H9 (cell line): ENCODE results near the gene CSAD. TPM values are rescaled to one million over a fixed set of nuclear protein-coding genes. Genes with fewer than 3 reads are reported as not detected.

Experiments
- DNase-seq: peaks from one replicate; pipeline ENCODE4 v3.0.0-alpha.2; 2017
- H2AFZ ChIP-seq: one replicate; pipeline ENCODE4 v1.6.1; 2013; ENCODE audit warnings: mild to moderate bottlenecking, low read length, control low read depth, moderate library complexity
- H2AK5ac ChIP-seq: 2 replicates; pipeline ENCODE4 v1.6.1; 2013; ENCODE audit warnings: low read length, control low read depth, mixed read lengths; ENCODE audit not compliant: insufficient read length
- H2BK120ac ChIP-seq: one replicate; pipeline ENCODE4 v1.6.1; 2013; ENCODE audit warnings: low read depth, mild to moderate bottlenecking, low read length, control low read depth, inconsistent platforms; ENCODE audit not compliant: poor library complexity, severe bottlenecking
- H2BK12ac ChIP-seq: 2 replicates; pipeline ENCODE4 v1.6.1; 2013; ENCODE audit warnings: low read length, control low read depth, mixed read lengths, low read depth; ENCODE audit not compliant: insufficient read length
- H2BK15ac ChIP-seq: 2 replicates; pipeline ENCODE4 v1.6.1; 2013; ENCODE audit warnings: low read depth, low read length, control low read depth
- H2BK20ac ChIP-seq: one replicate; pipeline ENCODE4 v1.6.1; 2013; ENCODE audit warnings: low read depth, mild to moderate bottlenecking, low read length, control low read depth, inconsistent platforms; ENCODE audit not compliant: poor library complexity, severe bottlenecking
- H2BK5ac ChIP-seq: 2 replicates; pipeline ENCODE4 v1.6.1; 2013; ENCODE audit warnings: low read length, control low read depth, mixed read lengths; ENCODE audit not compliant: insufficient read length
- H3K14ac ChIP-seq: 2 replicates; pipeline ENCODE4 v1.6.1; 2013; ENCODE audit warnings: low read length, control low read depth; ENCODE audit not compliant: insufficient read depth
- H3K18ac ChIP-seq: 2 replicates; pipeline ENCODE4 v1.6.1; 2013; ENCODE audit warnings: low read depth, mild to moderate bottlenecking, mixed read lengths, low read length, control low read depth; ENCODE audit not compliant: insufficient read length
- H3K23ac ChIP-seq: 2 replicates; pipeline ENCODE4 v1.6.1; 2013; ENCODE audit warnings: low read length, control low read depth, mixed read lengths, low read depth; ENCODE audit not compliant: insufficient read length
- H3K23me2 ChIP-seq: 2 replicates; pipeline ENCODE4 v1.6.1; 2013; ENCODE audit warnings: low read depth, mild to moderate bottlenecking, mixed read lengths, low read length, control low read depth; ENCODE audit not compliant: insufficient read length, poor library complexity, severe bottlenecking
- H3K27ac ChIP-seq: 2 replicates; pipeline ENCODE4 v1.5.1; 2013; ENCODE audit warnings: low read length, control low read depth, mixed read lengths, low read depth; ENCODE audit not compliant: insufficient read length
- H3K27me3 ChIP-seq: 2 replicates; pipeline ENCODE4 v1.6.1; 2013; ENCODE audit warnings: low read length, control low read depth, inconsistent platforms; ENCODE audit not compliant: insufficient read depth
- H3K4ac ChIP-seq: 2 replicates; pipeline ENCODE4 v1.6.1; 2013; ENCODE audit warnings: low read depth, mild to moderate bottlenecking, control low read depth, inconsistent platforms, low read length, moderate library complexity
- H3K4me1 ChIP-seq: 2 replicates; pipeline ENCODE4 v1.6.1; 2013; ENCODE audit warnings: low read length, control low read depth, inconsistent platforms; ENCODE audit not compliant: insufficient read depth
- H3K4me2 ChIP-seq: 2 replicates; pipeline ENCODE4 v1.6.1; 2013; ENCODE audit warnings: low read length, control low read depth, mixed read lengths; ENCODE audit not compliant: insufficient read length, insufficient read depth
- H3K56ac ChIP-seq: 2 replicates; pipeline ENCODE4 v1.6.1; 2013; ENCODE audit warnings: low read depth, mild to moderate bottlenecking, mixed read lengths, low read length, control low read depth; ENCODE audit not compliant: insufficient read length
- H3K79me1 ChIP-seq: 2 replicates; pipeline ENCODE4 v1.6.1; 2013; ENCODE audit warnings: low read depth, mild to moderate bottlenecking, moderate library complexity, low read length, control low read depth, inconsistent platforms; ENCODE audit not compliant: insufficient read depth, poor library complexity, severe bottlenecking
- H3K79me2 ChIP-seq: 2 replicates; pipeline ENCODE4 v1.6.1; 2013; ENCODE audit warnings: low read length, control low read depth, inconsistent platforms; ENCODE audit not compliant: insufficient read depth
- H3K9ac ChIP-seq: 2 replicates; pipeline ENCODE4 v1.6.1; 2013; ENCODE audit warnings: low read length, control low read depth, mixed read lengths; ENCODE audit not compliant: insufficient read length; ENCODE audit errors: extremely low read depth
- H3K9me3 ChIP-seq: one replicate; pipeline ENCODE4 v1.6.1; 2013; ENCODE audit warnings: low read depth, low read length, inconsistent platforms; ENCODE audit not compliant: control insufficient read depth
- H3T11ph ChIP-seq: one replicate; pipeline ENCODE4 v1.6.1; 2013; ENCODE audit warnings: mild to moderate bottlenecking, low read length, control low read depth, inconsistent platforms
- H4K20me1 ChIP-seq: one replicate; pipeline ENCODE4 v1.6.1; 2013; ENCODE audit not compliant: control insufficient read depth, insufficient read length, insufficient read depth
- H4K5ac ChIP-seq: 2 replicates; pipeline ENCODE4 v1.6.1; 2013; ENCODE audit warnings: low read depth, mild to moderate bottlenecking, mixed read lengths, low read length, control low read depth; ENCODE audit not compliant: insufficient read length
- H4K8ac ChIP-seq: replicated peaks from 2 replicates; pipeline ENCODE4 v1.6.1; 2013; ENCODE audit warnings: low read length, control low read depth, mixed read lengths, low read depth; ENCODE audit not compliant: insufficient read length
- H4K91ac ChIP-seq: 2 replicates; pipeline ENCODE4 v1.6.1; 2013; ENCODE audit warnings: low read depth, mild to moderate bottlenecking, moderate library complexity, mixed read lengths, low read length, control low read depth; ENCODE audit not compliant: insufficient read length
- H3K27ac Mint-ChIP-seq, 3 experiments: 2 replicates in 2 of 3; 3 replicates in 1 of 3; pipeline ENCODE4 v1.8.0; 2020 to 2021; ENCODE audit warnings: mixed read lengths in 3 of 3, mild to moderate bottlenecking in 1 of 3, moderate library complexity in 1 of 3
- H3K27me3 Mint-ChIP-seq: 2 replicates; pipeline ENCODE4 v1.8.0; 2021; ENCODE audit warnings: low read depth, mild to moderate bottlenecking, moderate library complexity, mixed read lengths
- H3K36me3 Mint-ChIP-seq, 3 experiments: 2 replicates in 2 of 3; 3 replicates in 1 of 3; pipeline ENCODE4 v1.8.0; 2020 to 2021; ENCODE audit warnings: low read depth in 3 of 3, mixed read lengths in 3 of 3; ENCODE audit not compliant: insufficient read depth in 1 of 3
- H3K4me1 Mint-ChIP-seq, 2 experiments: 2 replicates each; pipeline ENCODE4 v1.8.0; 2020; ENCODE audit warnings: mixed read lengths in 2 of 2
- H3K4me3 Mint-ChIP-seq, 2 experiments: 2 replicates in 1 of 2; 3 replicates in 1 of 2; pipeline ENCODE4 v1.8.0; 2020 to 2021; ENCODE audit warnings: mild to moderate bottlenecking in 2 of 2, mixed read lengths in 2 of 2, moderate library complexity in 1 of 2
- H3K9me3 Mint-ChIP-seq, 2 experiments: 2 replicates in 1 of 2; 3 replicates in 1 of 2; pipeline ENCODE4 v1.8.0; 2020; ENCODE audit warnings: mild to moderate bottlenecking in 2 of 2, mixed read lengths in 2 of 2, moderate library complexity in 1 of 2
- CTCF ChIP-seq: fragments of 200-600 bp; sonication (generic); conservative IDR thresholded peaks from 3 replicates; pipeline ENCODE4 v1.8.0; 2021; ENCODE audit warnings: antibody characterized with exemption, mild to moderate bottlenecking
- WGBS: extraction: QIAGEN DNeasy Blood & Tissue Kit; methylation state at CpG from one replicate; pipeline ENCODE4 v1.1.7; 2013; ENCODE audit warnings: missing lambda C conversion rate, low lambda C conversion rate, mixed read lengths; ENCODE audit not compliant: insufficient read length; ENCODE audit errors: extremely low coverage; 5-methylcytosine and 5-hydroxymethylcytosine counted together
- total RNA-seq: library from RNA; stranded (reverse); gene quantifications from 2 replicates; pipeline ENCODE4 v1.2.1, GENCODE V29; 2021

CSAD gene
- total RNA-seq, 1 experiment from 2014 or later, result 7.4 TPM

GRCh38 chr12:53225635-53226424 lies 45.1 kb upstream of the CSAD start:
- Histone ChIP-seq H3K14ac (no peak overlapping the region), H4K20me1 (no peaks in the 10 kb centered on the region), H3K79me2 (no peaks in the 10 kb centered on the region), H3T11ph (no peak overlapping the region), H2BK12ac (no peak overlapping the region), H3K27ac (no peak overlapping the region), H3K9ac (no peak overlapping the region), H3K4me2 (no peak overlapping the region), H4K8ac (no peak overlapping the region), H2BK15ac (no peak overlapping the region), H2BK5ac (no peak overlapping the region), H2BK120ac (no peak overlapping the region), H4K5ac (no peak overlapping the region), H3K18ac (no peak overlapping the region), H3K79me1 (no peaks in the 10 kb centered on the region), H3K23me2 (peaks cover 6% of the 10 kb centered on the region), H2AK5ac (no peak overlapping the region), H3K27me3 (no peaks in the 10 kb centered on the region), H2AFZ (no peak overlapping the region), H4K91ac (no peak overlapping the region), H3K9me3 (no peaks in the 10 kb centered on the region), H3K4ac (no peak overlapping the region), H3K56ac (no peak overlapping the region), H3K23ac (no peak overlapping the region), H3K4me1 (peaks cover 28% of the 10 kb centered on the region; the same call in 1 of the 2 replicates), H2BK20ac (no peak overlapping the region)
- no CpG with 5 or more reads among the region's 10 CpGs for WGBS
- TF ChIP-seq CTCF, result no peak
- Mint-ChIP-seq H3K27me3 (peaks cover 4% of the 10 kb centered on the region), H3K36me3 (peaks cover 8 to 17% (median 13%) of the 10 kb centered on the region in 3 experiments; a peak in 6 of 7 replicates), H3K4me1 (peaks cover 75 to 77% of the 10 kb centered on the region in 2 experiments), H3K27ac (peak overlapping the region; percentile 2 to 53 (median 13); a peak in 6 of 7 replicates), H3K9me3 (no peaks in the 10 kb centered on the region), H3K4me3 (peak overlapping the region in 1 of 2 experiments; percentile 61; a peak in 3 of 5 replicates)
- peak; percentile 55 for DNase-seq
